ENCODE results near the gene RABL2B.
"Not testable (repeated sequence)": the region's sequence is repeated elsewhere in the genome, so short reads cannot be mapped to it uniquely, and the experiment has no call there.

DNA sequence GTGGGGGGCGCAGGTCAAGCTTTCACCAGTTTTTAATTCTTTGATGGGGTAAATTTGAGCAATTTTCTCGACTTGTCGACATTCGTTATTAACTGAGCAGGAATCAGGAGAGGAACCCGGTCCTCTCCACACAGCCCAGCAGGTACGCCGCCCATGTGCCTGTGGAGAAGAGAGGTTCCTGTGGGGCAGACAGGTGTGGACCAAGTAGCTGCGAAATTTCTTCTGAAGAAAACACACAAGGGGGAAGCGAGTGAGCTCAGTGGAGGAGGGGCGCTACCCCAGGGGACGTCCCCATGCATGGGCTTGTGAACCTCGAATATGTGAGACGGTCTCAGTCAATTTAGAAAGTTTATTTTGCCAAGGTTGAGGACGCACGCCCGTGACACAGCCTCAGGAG is 442 bp upstream of the RABL2B start:
- TF ChIP-seq, protein P1, sequence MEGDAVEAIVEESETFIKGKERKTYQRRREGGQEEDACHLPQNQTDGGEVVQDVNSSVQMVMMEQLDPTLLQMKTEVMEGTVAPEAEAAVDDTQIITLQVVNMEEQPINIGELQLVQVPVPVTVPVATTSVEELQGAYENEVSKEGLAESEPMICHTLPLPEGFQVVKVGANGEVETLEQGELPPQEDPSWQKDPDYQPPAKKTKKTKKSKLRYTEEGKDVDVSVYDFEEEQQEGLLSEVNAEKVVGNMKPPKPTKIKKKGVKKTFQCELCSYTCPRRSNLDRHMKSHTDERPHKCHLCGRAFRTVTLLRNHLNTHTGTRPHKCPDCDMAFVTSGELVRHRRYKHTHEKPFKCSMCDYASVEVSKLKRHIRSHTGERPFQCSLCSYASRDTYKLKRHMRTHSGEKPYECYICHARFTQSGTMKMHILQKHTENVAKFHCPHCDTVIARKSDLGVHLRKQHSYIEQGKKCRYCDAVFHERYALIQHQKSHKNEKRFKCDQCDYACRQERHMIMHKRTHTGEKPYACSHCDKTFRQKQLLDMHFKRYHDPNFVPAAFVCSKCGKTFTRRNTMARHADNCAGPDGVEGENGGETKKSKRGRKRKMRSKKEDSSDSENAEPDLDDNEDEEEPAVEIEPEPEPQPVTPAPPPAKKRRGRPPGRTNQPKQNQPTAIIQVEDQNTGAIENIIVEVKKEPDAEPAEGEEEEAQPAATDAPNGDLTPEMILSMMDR (IDR thresholded peaks at IDR 0.05; ENCODE audit: extremely low read depth in 1 of 2, insufficient read depth in 1 of 2, low read depth in 1 of 2, low read length in 2 of 2) = not testable (repeated sequence)
- not testable (repeated sequence) for TF ChIP-seq POLR2A (IDR thresholded peaks at IDR 0.05; ENCODE audit: low read depth, low read length); EZH2 (IDR thresholded peaks at IDR 0.05; ENCODE audit: borderline replicate concordance, low read depth, low read length, severe bottlenecking); GATA2 (IDR thresholded peaks at IDR 0.05; ENCODE audit: insufficient read depth, insufficient read length, low read depth, low read length); POLR2AphosphoS5 (IDR thresholded peaks at IDR 0.05; ENCODE audit: insufficient read depth, low read depth, low read length); FOS (IDR thresholded peaks at IDR 0.05; ENCODE audit: borderline replicate concordance, insufficient read depth, low read length); MYC (IDR thresholded peaks at IDR 0.05; ENCODE audit: low read depth, low read length); JUN (IDR thresholded peaks at IDR 0.05; ENCODE audit: borderline replicate concordance, insufficient read depth, insufficient read length, low read depth)
- TF ChIP-seq, protein P2, sequence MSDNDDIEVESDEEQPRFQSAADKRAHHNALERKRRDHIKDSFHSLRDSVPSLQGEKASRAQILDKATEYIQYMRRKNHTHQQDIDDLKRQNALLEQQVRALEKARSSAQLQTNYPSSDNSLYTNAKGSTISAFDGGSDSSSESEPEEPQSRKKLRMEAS (IDR thresholded peaks at IDR 0.05; ENCODE audit: insufficient read depth, insufficient read length) = not testable (repeated sequence)
